ENCODE results near the gene EPB41L4B.
"Not testable (repeated sequence)": the region's sequence is repeated elsewhere in the genome, so short reads cannot be mapped to it uniquely, and the experiment has no call there.

Gene EPB41L4B

GRCh38 chr9:109244179-109245132 is 76.4 kb downstream of the EPB41L4B start:
- peak in 1 of 2 experiments; percentile 12 for DNase-seq (ENCODE audit: low read depth in 2 of 2)

GRCh38 chr9:109242741-109243140 is 78.1 kb downstream of the EPB41L4B start:
- DNase-seq (ENCODE audit: low read depth in 2 of 2): no peak

- DNase-seq (ENCODE audit: low read depth in 2 of 2): no peak
Measured at GRCh38 chr9:109242014-109242413, 78.8 kb downstream of the EPB41L4B start.

GRCh38 chr9:109241207-109241606 is 79.7 kb downstream of the EPB41L4B start:
- DNase-seq (ENCODE audit: low read depth in 2 of 2): no peak

GRCh38 chr9:109239240-109239639 is 81.6 kb downstream of the EPB41L4B start:
- no peak for DNase-seq (ENCODE audit: low read depth in 2 of 2)

GRCh38 chr9:109238655-109239054 is 82.2 kb downstream of the EPB41L4B start:
- DNase-seq (ENCODE audit: low read depth in 2 of 2): no peak

GRCh38 chr9:109238125-109238524 is 82.7 kb downstream of the EPB41L4B start:
- no peak for DNase-seq (ENCODE audit: low read depth in 2 of 2)

GRCh38 chr9:109232449-109233237 is 88.2 kb downstream of the EPB41L4B start:
- DNase-seq (ENCODE audit: low read depth in 2 of 2): peak in 1 of 2 experiments; percentile 30

DNA sequence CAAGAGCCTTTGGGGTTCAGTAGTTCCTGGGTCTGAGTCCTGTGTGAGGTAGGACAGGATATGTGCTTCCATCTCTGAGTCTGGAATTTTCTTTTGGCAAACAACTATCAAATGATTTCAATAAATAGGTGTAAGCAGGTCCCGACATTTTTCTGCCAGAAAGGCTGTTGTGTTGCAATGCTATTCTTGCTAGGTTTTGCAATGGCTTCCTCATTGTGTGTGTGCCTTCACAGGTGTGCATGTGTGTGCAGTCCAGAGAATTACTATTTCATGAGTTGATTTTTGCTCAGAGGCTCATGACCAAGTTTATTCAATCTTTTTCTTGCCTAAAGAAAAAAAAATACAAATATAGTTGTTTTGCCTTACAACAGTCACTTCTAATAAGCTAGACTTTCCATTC is 89.3 kb downstream of the EPB41L4B start:
- DNase-seq (ENCODE audit: low read depth in 2 of 2): no peak

GRCh38 chr9:109230277-109230676 is 90.6 kb downstream of the EPB41L4B start:
- DNase-seq (ENCODE audit: low read depth in 2 of 2): no peak

DNA sequence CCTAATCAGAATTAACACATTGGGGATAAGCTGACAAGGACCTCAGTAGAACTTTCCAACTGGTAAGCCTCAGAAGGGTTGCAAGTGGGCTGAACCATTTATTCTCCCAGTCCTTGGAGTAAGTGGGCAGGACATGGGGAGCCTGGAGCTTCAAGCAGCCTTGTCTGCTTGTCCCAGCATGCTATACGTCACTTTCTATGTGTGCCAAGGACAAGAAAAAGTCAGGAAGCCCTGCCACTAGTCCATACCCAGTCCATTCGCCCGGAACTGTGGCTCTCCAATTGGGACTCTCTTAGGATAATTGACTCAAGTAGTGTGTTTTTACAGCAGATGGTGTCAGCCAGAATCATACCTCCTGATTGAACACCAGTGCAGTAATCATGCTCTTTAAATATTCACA is 91.2 kb downstream of the EPB41L4B start:
- no peak for DNase-seq (ENCODE audit: low read depth in 2 of 2)

DNA sequence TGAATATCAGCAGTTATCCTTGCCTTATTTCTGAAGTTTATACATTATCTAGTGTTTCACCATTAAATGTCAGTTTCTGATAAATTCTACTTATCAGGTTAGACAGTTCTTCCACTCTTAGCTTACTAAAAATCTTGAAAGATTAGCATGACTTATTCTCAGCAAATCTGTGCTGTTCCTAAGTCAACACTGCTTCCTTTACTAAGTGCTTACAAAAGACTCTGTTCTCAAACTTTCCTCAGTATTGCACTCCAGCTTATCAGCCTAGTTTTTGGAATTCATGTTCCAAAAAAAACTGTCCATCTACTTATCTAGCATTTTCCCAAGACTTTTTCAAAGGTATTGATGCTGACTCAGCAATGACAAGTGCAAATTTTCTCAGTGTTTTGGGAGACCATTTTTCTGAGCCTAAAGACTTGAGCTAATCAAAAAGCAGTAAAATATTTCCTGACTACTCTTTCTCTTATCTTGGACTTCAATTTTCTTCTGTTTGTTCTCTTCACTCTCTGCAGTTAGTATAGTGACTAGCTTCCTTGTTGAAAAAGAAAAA is 92.7 kb downstream of the EPB41L4B start:
- DNase-seq (ENCODE audit: low read depth in 2 of 2): no peak

- DNase-seq (ENCODE audit: low read depth in 2 of 2): no peak
Measured at GRCh38 chr9:109225629-109226028, 95.2 kb downstream of the EPB41L4B start.

GRCh38 chr9:109224751-109225150 is 96.1 kb downstream of the EPB41L4B start:
- no peak for DNase-seq (ENCODE audit: low read depth in 2 of 2)

- not testable (repeated sequence) for DNase-seq (ENCODE audit: low read depth in 2 of 2)
Measured at GRCh38 chr9:109218242-109218641, 102.6 kb downstream of the EPB41L4B start.

GRCh38 chr9:109214414-109214813 is 106.4 kb downstream of the EPB41L4B start:
- no peak for DNase-seq (ENCODE audit: low read depth in 2 of 2)

DNA sequence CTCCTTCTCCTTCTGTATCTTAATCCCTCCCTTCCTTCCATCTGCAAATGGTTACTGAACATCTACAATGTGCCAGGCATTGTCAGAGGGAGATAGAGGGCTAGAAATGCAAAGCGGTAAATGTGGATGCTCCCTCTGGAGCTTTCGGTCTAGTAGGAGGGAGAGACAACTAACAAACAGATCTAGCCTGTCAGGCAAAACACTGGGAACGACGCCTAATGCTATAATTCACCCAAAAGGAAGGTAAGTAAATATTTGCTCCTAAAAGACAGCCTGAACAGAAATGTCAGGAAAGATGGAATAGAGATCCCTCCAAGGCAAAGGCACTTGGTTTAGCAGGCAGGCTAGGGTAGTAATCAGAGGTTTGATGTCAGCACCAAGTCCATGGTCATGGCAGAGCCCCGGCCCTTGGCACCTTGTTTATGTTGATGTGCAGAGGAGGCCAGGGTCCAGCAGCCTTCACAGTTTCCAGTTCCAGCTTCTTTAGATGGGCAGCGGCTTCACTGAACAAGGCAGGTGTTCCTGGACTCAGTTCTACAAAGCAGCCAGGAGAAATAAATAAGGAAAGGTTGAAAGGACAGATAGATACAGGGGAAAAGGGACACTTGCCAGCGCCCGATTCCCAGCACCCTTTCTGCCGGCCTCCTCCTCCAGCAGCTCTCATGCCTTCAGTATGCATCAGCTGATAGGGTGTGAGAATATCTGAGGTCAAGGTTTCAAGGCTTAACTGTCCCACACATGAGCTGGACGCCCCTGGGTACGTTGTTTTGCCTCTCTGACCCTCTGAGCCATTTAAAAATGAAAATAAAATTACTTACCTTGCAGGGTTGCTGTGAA is 107.4 kb downstream of the EPB41L4B start:
- no peak for DNase-seq (ENCODE audit: low read depth in 2 of 2)

GRCh38 chr9:109212768-109213167 is 108.1 kb downstream of the EPB41L4B start:
- DNase-seq (ENCODE audit: low read depth in 2 of 2): no peak

GRCh38 chr9:109206670-109207069 is 114.2 kb downstream of the EPB41L4B start:
- DNase-seq (ENCODE audit: low read depth in 2 of 2): no peak

DNA sequence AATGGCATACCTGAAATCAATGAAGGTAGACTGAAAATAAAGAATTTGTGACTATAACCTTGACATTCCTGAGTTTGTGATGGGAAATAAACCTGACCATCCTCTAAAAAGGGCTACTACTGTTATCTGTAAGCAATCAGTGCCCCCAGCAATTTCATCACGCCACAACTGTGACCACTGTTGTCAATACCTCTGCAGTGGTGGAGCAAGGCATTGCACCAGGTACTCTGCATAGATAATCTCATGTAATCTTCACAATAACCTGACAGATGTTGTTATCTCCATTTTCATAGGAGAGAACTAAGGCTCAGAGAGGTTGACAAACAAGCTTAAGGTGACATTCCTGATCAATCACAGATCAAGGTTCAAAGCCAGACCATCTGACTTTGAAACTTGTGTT is 115.3 kb downstream of the EPB41L4B start:
- no peak for DNase-seq (ENCODE audit: low read depth in 2 of 2)

GRCh38 chr9:109203761-109204360 is 117.0 kb downstream of the EPB41L4B start:
- no peak for DNase-seq (ENCODE audit: low read depth in 2 of 2)

Measured in fibroblast of skin of left biceps (primary cell).